H9 (cell line): Measurements from ENCODE around the gene RAB24. TPM values are rescaled to one million over a fixed set of nuclear protein-coding genes. Genes with fewer than 3 reads are reported as not detected.
A peak's percentile ranks its signal among the peaks of the same experiment; 100 is the strongest.

ENCODE experiments used
- DNase-seq: peaks from one replicate; pipeline ENCODE4 v3.0.0-alpha.2; 2017
- H2AFZ ChIP-seq: one replicate; pipeline ENCODE4 v1.6.1; 2013; ENCODE audit warnings: mild to moderate bottlenecking, low read length, control low read depth, moderate library complexity
- H2AK5ac ChIP-seq: 2 replicates; pipeline ENCODE4 v1.6.1; 2013; ENCODE audit warnings: low read length, control low read depth, mixed read lengths; ENCODE audit not compliant: insufficient read length
- H2BK120ac ChIP-seq: one replicate; pipeline ENCODE4 v1.6.1; 2013; ENCODE audit warnings: low read depth, mild to moderate bottlenecking, low read length, control low read depth, inconsistent platforms; ENCODE audit not compliant: poor library complexity, severe bottlenecking
- H2BK12ac ChIP-seq: 2 replicates; pipeline ENCODE4 v1.6.1; 2013; ENCODE audit warnings: low read length, control low read depth, mixed read lengths, low read depth; ENCODE audit not compliant: insufficient read length
- H2BK15ac ChIP-seq: 2 replicates; pipeline ENCODE4 v1.6.1; 2013; ENCODE audit warnings: low read depth, low read length, control low read depth
- H2BK20ac ChIP-seq: one replicate; pipeline ENCODE4 v1.6.1; 2013; ENCODE audit warnings: low read depth, mild to moderate bottlenecking, low read length, control low read depth, inconsistent platforms; ENCODE audit not compliant: poor library complexity, severe bottlenecking
- H2BK5ac ChIP-seq: 2 replicates; pipeline ENCODE4 v1.6.1; 2013; ENCODE audit warnings: low read length, control low read depth, mixed read lengths; ENCODE audit not compliant: insufficient read length
- H3K14ac ChIP-seq: 2 replicates; pipeline ENCODE4 v1.6.1; 2013; ENCODE audit warnings: low read length, control low read depth; ENCODE audit not compliant: insufficient read depth
- H3K18ac ChIP-seq: 2 replicates; pipeline ENCODE4 v1.6.1; 2013; ENCODE audit warnings: low read depth, mild to moderate bottlenecking, mixed read lengths, low read length, control low read depth; ENCODE audit not compliant: insufficient read length
- H3K23ac ChIP-seq: 2 replicates; pipeline ENCODE4 v1.6.1; 2013; ENCODE audit warnings: low read length, control low read depth, mixed read lengths, low read depth; ENCODE audit not compliant: insufficient read length
- H3K23me2 ChIP-seq: 2 replicates; pipeline ENCODE4 v1.6.1; 2013; ENCODE audit warnings: low read depth, mild to moderate bottlenecking, mixed read lengths, low read length, control low read depth; ENCODE audit not compliant: insufficient read length, poor library complexity, severe bottlenecking
- H3K27ac ChIP-seq: 2 replicates; pipeline ENCODE4 v1.5.1; 2013; ENCODE audit warnings: low read length, control low read depth, mixed read lengths, low read depth; ENCODE audit not compliant: insufficient read length
- H3K27me3 ChIP-seq: 2 replicates; pipeline ENCODE4 v1.6.1; 2013; ENCODE audit warnings: low read length, control low read depth, inconsistent platforms; ENCODE audit not compliant: insufficient read depth
- H3K4ac ChIP-seq: 2 replicates; pipeline ENCODE4 v1.6.1; 2013; ENCODE audit warnings: low read depth, mild to moderate bottlenecking, control low read depth, inconsistent platforms, low read length, moderate library complexity
- H3K4me1 ChIP-seq: 2 replicates; pipeline ENCODE4 v1.6.1; 2013; ENCODE audit warnings: low read length, control low read depth, inconsistent platforms; ENCODE audit not compliant: insufficient read depth
- H3K4me2 ChIP-seq: 2 replicates; pipeline ENCODE4 v1.6.1; 2013; ENCODE audit warnings: low read length, control low read depth, mixed read lengths; ENCODE audit not compliant: insufficient read length, insufficient read depth
- H3K56ac ChIP-seq: 2 replicates; pipeline ENCODE4 v1.6.1; 2013; ENCODE audit warnings: low read depth, mild to moderate bottlenecking, mixed read lengths, low read length, control low read depth; ENCODE audit not compliant: insufficient read length
- H3K79me1 ChIP-seq: 2 replicates; pipeline ENCODE4 v1.6.1; 2013; ENCODE audit warnings: low read depth, mild to moderate bottlenecking, moderate library complexity, low read length, control low read depth, inconsistent platforms; ENCODE audit not compliant: insufficient read depth, poor library complexity, severe bottlenecking
- H3K79me2 ChIP-seq: 2 replicates; pipeline ENCODE4 v1.6.1; 2013; ENCODE audit warnings: low read length, control low read depth, inconsistent platforms; ENCODE audit not compliant: insufficient read depth
- H3K9ac ChIP-seq: 2 replicates; pipeline ENCODE4 v1.6.1; 2013; ENCODE audit warnings: low read length, control low read depth, mixed read lengths; ENCODE audit not compliant: insufficient read length; ENCODE audit errors: extremely low read depth
- H3K9me3 ChIP-seq: one replicate; pipeline ENCODE4 v1.6.1; 2013; ENCODE audit warnings: low read depth, low read length, inconsistent platforms; ENCODE audit not compliant: control insufficient read depth
- H3T11ph ChIP-seq: one replicate; pipeline ENCODE4 v1.6.1; 2013; ENCODE audit warnings: mild to moderate bottlenecking, low read length, control low read depth, inconsistent platforms
- H4K20me1 ChIP-seq: one replicate; pipeline ENCODE4 v1.6.1; 2013; ENCODE audit not compliant: control insufficient read depth, insufficient read length, insufficient read depth
- H4K5ac ChIP-seq: 2 replicates; pipeline ENCODE4 v1.6.1; 2013; ENCODE audit warnings: low read depth, mild to moderate bottlenecking, mixed read lengths, low read length, control low read depth; ENCODE audit not compliant: insufficient read length
- H4K8ac ChIP-seq: replicated peaks from 2 replicates; pipeline ENCODE4 v1.6.1; 2013; ENCODE audit warnings: low read length, control low read depth, mixed read lengths, low read depth; ENCODE audit not compliant: insufficient read length
- H4K91ac ChIP-seq: 2 replicates; pipeline ENCODE4 v1.6.1; 2013; ENCODE audit warnings: low read depth, mild to moderate bottlenecking, moderate library complexity, mixed read lengths, low read length, control low read depth; ENCODE audit not compliant: insufficient read length
- H3K27ac Mint-ChIP-seq, 3 experiments: 2 replicates in 2 of 3; 3 replicates in 1 of 3; pipeline ENCODE4 v1.8.0; 2020 to 2021; ENCODE audit warnings: mixed read lengths in 3 of 3, mild to moderate bottlenecking in 1 of 3, moderate library complexity in 1 of 3
- H3K27me3 Mint-ChIP-seq: 2 replicates; pipeline ENCODE4 v1.8.0; 2021; ENCODE audit warnings: low read depth, mild to moderate bottlenecking, moderate library complexity, mixed read lengths
- H3K36me3 Mint-ChIP-seq, 3 experiments: 2 replicates in 2 of 3; 3 replicates in 1 of 3; pipeline ENCODE4 v1.8.0; 2020 to 2021; ENCODE audit warnings: low read depth in 3 of 3, mixed read lengths in 3 of 3; ENCODE audit not compliant: insufficient read depth in 1 of 3
- H3K4me1 Mint-ChIP-seq, 2 experiments: 2 replicates each; pipeline ENCODE4 v1.8.0; 2020; ENCODE audit warnings: mixed read lengths in 2 of 2
- H3K4me3 Mint-ChIP-seq, 2 experiments: 2 replicates in 1 of 2; 3 replicates in 1 of 2; pipeline ENCODE4 v1.8.0; 2020 to 2021; ENCODE audit warnings: mild to moderate bottlenecking in 2 of 2, mixed read lengths in 2 of 2, moderate library complexity in 1 of 2
- H3K9me3 Mint-ChIP-seq, 2 experiments: 2 replicates in 1 of 2; 3 replicates in 1 of 2; pipeline ENCODE4 v1.8.0; 2020; ENCODE audit warnings: mild to moderate bottlenecking in 2 of 2, mixed read lengths in 2 of 2, moderate library complexity in 1 of 2
- CTCF ChIP-seq: fragments of 200-600 bp; sonication (generic); conservative IDR thresholded peaks from 3 replicates; pipeline ENCODE4 v1.8.0; 2021; ENCODE audit warnings: antibody characterized with exemption, mild to moderate bottlenecking
- WGBS: extraction: QIAGEN DNeasy Blood & Tissue Kit; methylation state at CpG from one replicate; pipeline ENCODE4 v1.1.7; 2013; ENCODE audit warnings: missing lambda C conversion rate, low lambda C conversion rate, mixed read lengths; ENCODE audit not compliant: insufficient read length; ENCODE audit errors: extremely low coverage; 5-methylcytosine and 5-hydroxymethylcytosine counted together
- total RNA-seq: library from RNA; stranded (reverse); gene quantifications from 2 replicates; pipeline ENCODE4 v1.2.1, GENCODE V29; 2021

RAB24 gene
- total RNA-seq, 1 experiment from 2014 or later, result 17.6 TPM

GRCh38 chr5:177310757-177311391 lies 7.4 kb upstream of the RAB24 start:
- Histone ChIP-seq H2BK5ac (no peak overlapping the region), H3K4me1 (no peaks in the 10 kb centered on the region), H3K79me1 (no peaks in the 10 kb centered on the region), H3T11ph (no peak overlapping the region), H3K23ac (no peak overlapping the region), H3K23me2 (peaks cover 14% of the 10 kb centered on the region), H3K14ac (no peak overlapping the region), H4K5ac (no peak overlapping the region), H3K9ac (no peak overlapping the region), H3K79me2 (no peaks in the 10 kb centered on the region), H3K56ac (no peak overlapping the region), H2BK15ac (no peak overlapping the region), H3K4ac (no peak overlapping the region), H4K8ac (no peak overlapping the region), H3K9me3 (no peaks in the 10 kb centered on the region), H4K91ac (no peak overlapping the region), H2BK12ac (no peak overlapping the region), H3K27me3 (no peaks in the 10 kb centered on the region), H2BK20ac (no peak overlapping the region), H3K4me2 (peak overlapping the region; percentile 80), H2BK120ac (no peak overlapping the region), H4K20me1 (peaks cover 5% of the 10 kb centered on the region), H3K27ac (no peak overlapping the region), H3K18ac (no peak overlapping the region), H2AFZ (no peak overlapping the region), H2AK5ac (no peak overlapping the region)
- Mint-ChIP-seq H3K4me3 (peak overlapping the region; percentile 76 to 88), H3K9me3 (no peaks in the 10 kb centered on the region), H3K27ac (peak overlapping the region in 1 of 3 experiments; percentile 63; a peak in 1 of 7 replicates), H3K36me3 (peaks cover 11 to 17% (median 13%) of the 10 kb centered on the region in 3 experiments), H3K27me3 (no peaks in the 10 kb centered on the region; the same call in 1 of the 2 replicates), H3K4me1 (peaks cover 18 to 20% of the 10 kb centered on the region in 2 experiments)
- no peak for TF ChIP-seq CTCF
- no CpG with 5 or more reads among the region's 20 CpGs for WGBS
- DNase-seq, result peak; percentile 59
